Measurements from ENCODE around the gene IMMP2L.

- no peak for TF ChIP-seq CTCF (IDR thresholded peaks at IDR 0.05)
- TF ChIP-seq GATA3 (IDR thresholded peaks at IDR 0.05; ENCODE audit: borderline replicate concordance) = no peak
- TF ChIP-seq CBX2 (IDR thresholded peaks at IDR 0.05; ENCODE audit: borderline replicate concordance, low read depth) = no peak
- no peak for TF ChIP-seq MAFK (IDR thresholded peaks at IDR 0.05; ENCODE audit: partially characterized antibody)
- TF ChIP-seq HDAC2 (IDR thresholded peaks at IDR 0.05) = no peak
- no peak for TF ChIP-seq RFX5 (IDR thresholded peaks at IDR 0.05)
- TF ChIP-seq KDM1A (IDR thresholded peaks at IDR 0.05; ENCODE audit: low read depth) = no peak
- no peak for TF ChIP-seq SREBF2 (IDR thresholded peaks at IDR 0.05)
- TF ChIP-seq MYC (IDR thresholded peaks at IDR 0.05; ENCODE audit: borderline replicate concordance, low read length) = no peak
- TF ChIP-seq ESRRA (IDR thresholded peaks at IDR 0.05; ENCODE audit: borderline replicate concordance, low read length) = no peak
- TF ChIP-seq POLR2A (IDR thresholded peaks at IDR 0.05; ENCODE audit: low read length) = no peak
- TF ChIP-seq EP300 (IDR thresholded peaks at IDR 0.05) = no peak
These were observed 51.5 kb downstream of the IMMP2L start for GRCh38 chr7:111510584-111511378.

All from A549 (cell line).